GM21723 (cell line): ENCODE measurements around the gene PRSS3.
"Not testable (repeated sequence)": the region's sequence is repeated elsewhere in the genome, so short reads cannot be mapped to it uniquely, and the experiment has no call there.

Experiments used
- ATAC-seq: cut with Tn5 transposase; IDR thresholded peaks from one replicate; pipeline ENCODE4 v1.9.1; 2021; ENCODE audit warnings: mild to moderate bottlenecking, moderate library complexity; ENCODE audit not compliant: unreplicated experiment

Gene PRSS3

DNA sequence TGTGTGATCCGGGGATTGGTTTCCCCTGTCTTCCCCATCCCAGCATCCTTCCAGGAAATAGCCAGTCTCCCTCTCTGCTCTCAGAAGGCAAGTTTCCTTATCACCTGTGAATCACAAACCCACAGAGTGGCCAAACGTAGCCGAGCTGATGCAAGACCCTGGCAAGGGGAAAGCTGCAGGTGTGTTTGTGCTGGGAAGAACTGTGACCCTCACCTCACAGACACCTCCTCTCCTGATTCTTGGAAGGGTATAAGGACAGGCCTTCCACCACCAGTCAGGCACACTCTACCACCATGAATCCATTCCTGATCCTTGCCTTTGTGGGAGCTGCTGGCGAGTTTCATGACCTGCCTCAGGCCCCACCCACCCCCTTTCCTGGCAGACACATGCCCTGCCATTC, at the start of gene PRSS3:
Gene PRSS3, plus strand, starts transcription at position 281 of the 400 bp plus-strand sequence. Its CDS starts 13 bp downstream, at position 294.
- ATAC-seq: no peak

GRCh38 chr9:33748633-33749304, 46.6 kb upstream of the PRSS3 start:
- no peak for ATAC-seq

- not testable (repeated sequence) for ATAC-seq
Measured at GRCh38 chr9:33749305-33749654, 46.1 kb upstream of the PRSS3 start.

DNA sequence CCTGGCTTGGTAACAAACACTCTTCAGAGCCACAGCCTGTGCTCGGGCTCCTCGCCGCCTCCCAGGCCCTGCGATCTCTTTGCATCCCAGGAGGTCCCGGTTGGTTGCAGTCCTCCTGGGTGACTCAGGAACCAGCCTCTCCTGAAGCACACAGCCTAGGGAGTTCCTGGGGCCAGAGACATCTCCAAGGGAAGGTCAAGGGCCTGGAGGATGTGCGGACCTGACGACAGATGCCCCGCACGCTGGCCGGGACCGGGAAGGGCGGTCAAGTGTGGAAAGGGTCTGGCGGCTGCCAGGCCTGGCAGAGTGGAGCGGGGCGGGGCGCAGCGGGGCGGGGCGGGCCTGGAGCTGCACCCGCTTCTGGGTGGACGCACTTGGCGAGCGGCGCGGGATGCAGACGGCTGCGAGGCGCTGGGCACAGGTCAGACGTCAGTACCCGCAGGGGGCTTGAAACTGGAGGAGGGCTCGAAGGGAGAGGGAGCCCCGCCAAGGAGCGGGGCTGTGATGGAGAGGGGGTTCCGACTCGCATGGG, 45.0 kb upstream of the PRSS3 start:
- no peak for ATAC-seq

DNA sequence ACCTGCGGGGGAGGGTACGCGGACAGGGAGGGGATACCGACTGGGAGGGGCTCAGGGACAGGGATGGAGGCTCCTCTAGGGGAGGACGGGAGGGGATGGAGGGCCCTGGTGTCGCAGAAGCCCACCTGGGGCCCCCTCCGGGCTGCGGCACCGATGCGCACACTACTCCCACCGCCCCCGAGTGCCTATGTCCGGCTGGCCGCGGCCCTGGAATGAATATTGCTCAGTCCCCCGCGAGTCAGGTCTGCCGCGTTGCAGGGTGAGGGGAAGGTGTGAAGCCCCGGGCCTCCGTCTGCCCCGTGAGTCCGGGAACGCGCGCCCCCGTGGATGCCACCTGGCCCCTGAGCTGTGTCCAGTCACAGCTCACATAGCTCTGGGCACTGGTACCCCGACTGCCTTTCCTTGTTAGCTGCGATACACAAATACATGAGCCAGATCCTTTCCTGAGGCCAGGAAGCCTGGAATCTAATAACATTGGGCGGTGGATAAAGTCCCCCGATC, 44.5 kb upstream of the PRSS3 start:
- ATAC-seq: no peak

GRCh38 chr9:33751536-33752129, 43.7 kb upstream of the PRSS3 start:
- ATAC-seq: no peak

GRCh38 chr9:33752130-33752637, 43.2 kb upstream of the PRSS3 start:
- ATAC-seq: no peak

GRCh38 chr9:33752789-33753188, 42.6 kb upstream of the PRSS3 start:
- ATAC-seq: not testable (repeated sequence)

GRCh38 chr9:33759648-33760047, 35.7 kb upstream of the PRSS3 start:
- not testable (repeated sequence) for ATAC-seq

DNA sequence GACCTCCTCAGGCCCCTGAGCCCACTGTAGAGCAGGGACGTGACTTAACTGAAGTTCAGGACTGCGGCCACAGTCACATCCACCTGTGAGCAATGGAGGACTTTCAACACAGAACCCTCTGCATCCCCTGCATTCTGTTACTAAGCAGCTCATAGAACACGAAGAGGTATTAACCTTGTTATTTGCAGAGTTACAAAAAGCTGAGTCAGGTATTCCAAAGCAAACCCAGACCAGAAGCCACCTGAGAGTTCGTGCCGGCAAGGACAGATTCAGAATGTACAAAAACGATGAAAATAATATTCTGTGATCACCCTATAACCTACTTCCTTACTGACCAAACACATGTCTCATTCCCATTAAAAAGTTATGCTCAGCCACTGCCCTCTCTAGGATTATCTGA, 33.0 kb upstream of the PRSS3 start:
- no peak for ATAC-seq

DNA sequence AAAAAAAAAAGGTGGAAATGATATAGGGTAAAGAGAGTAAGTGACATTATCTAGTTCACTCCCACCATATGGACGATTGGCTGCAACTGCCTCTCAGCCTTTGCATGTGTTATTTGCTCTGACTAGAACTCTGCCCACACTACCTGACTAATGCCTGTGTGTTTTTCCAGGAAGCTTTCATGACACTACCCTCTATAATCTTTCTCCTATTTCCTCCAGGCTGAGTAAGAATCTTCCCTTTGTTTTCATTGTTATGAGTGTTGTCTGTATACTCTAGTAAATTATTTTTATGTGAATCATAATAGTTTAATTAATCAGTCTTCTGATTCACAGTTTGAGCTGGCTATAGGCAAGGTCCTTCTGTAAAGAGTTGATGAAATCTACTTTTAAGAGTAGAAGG, 31.7 kb upstream of the PRSS3 start:
- ATAC-seq: not testable (repeated sequence)

DNA sequence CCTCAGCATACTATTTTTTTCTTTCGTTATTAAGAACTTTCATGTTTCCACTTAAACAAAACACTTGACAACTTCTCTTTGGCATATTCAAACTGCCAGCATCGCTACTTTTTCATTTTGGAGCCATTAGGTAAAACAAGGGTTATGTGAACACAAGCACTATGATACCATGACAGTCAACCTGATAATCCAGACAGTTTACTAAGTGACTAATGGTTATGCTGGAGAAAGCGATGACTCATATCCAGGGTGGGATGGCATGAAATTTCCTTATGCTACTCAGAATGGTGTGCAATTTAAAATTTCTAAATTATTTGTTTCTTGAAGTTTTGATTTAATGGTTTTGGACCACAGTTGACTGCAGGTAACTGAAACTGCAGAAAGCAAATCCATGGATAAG, 29.9 kb upstream of the PRSS3 start:
- ATAC-seq: no peak

GRCh38 chr9:33770156-33770880, 25.0 kb upstream of the PRSS3 start:
- not testable (repeated sequence) for ATAC-seq

DNA sequence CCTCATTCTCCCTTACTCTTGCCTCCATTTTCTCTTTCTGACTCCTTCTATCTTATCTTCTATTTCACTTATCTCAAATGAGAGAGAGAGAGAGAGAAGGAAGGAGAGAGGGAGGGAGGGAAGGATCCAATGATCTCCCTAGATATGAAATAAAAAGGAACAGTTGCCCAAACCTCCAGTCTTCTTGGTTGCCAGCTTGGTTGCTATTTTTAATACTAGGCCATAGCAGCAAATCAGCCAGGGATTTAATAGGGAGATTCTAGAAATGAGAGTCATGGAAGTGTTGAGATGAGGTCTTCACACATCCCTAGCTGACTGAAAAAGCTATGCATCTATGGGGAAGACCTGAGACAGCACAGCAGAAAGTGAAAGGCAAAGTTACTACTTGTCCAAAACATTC, 22.2 kb upstream of the PRSS3 start:
- ATAC-seq: not testable (repeated sequence)

GRCh38 chr9:33774074-33774659, 21.2 kb upstream of the PRSS3 start:
- not testable (repeated sequence) for ATAC-seq

- ATAC-seq: no peak
Measured at GRCh38 chr9:33776578-33776977, 18.8 kb upstream of the PRSS3 start.

DNA sequence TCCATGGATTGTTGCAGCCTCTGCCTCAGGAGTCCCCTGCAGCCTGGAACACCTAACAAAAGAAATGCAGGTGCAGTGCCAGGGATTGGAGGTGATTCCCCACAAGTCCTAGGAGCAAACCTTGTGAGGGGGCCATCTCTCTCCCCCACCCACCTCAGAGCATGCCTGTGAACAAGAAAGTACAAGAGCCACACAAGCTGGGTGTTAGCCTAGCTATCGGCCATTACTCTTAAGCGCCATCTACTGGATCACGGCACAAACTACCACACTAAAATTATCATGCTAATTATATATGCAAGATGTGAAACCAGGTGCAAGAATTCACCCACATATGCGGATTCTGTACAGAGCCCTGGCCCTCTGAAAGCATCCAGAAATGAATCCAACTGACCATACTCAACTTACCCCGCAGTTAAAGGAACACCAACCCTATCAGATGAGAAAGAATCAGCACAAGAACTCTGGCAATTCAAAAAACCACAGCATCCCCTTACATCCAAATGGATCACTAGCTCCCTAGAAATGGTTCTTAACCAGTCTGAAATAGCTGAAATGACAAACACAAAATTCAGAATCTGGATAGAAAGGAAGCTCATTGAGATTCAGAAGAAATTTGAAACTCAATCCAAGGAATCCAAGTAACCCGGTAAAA, 16.5 kb upstream of the PRSS3 start:
- ATAC-seq: no peak

DNA sequence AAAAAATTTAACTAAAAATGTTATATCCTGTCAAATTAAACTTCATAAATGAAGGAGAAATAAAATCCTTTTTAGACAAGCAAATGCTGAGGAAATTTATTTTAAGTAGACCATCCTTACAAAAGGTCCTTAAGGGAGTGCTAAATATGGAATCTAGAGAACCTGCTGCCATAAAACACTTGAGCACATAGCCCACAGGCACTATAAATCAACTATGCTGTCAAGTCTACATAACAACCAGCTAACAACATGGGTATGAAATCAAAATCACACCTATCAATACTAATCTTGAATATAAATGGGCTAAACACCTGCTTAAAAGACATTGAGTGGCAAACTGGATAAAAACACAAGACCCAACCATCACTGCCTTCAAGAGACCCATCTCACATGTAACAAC, 15.1 kb upstream of the PRSS3 start:
- ATAC-seq: no peak

- no peak for ATAC-seq
Measured at GRCh38 chr9:33781736-33782135, 13.6 kb upstream of the PRSS3 start.

DNA sequence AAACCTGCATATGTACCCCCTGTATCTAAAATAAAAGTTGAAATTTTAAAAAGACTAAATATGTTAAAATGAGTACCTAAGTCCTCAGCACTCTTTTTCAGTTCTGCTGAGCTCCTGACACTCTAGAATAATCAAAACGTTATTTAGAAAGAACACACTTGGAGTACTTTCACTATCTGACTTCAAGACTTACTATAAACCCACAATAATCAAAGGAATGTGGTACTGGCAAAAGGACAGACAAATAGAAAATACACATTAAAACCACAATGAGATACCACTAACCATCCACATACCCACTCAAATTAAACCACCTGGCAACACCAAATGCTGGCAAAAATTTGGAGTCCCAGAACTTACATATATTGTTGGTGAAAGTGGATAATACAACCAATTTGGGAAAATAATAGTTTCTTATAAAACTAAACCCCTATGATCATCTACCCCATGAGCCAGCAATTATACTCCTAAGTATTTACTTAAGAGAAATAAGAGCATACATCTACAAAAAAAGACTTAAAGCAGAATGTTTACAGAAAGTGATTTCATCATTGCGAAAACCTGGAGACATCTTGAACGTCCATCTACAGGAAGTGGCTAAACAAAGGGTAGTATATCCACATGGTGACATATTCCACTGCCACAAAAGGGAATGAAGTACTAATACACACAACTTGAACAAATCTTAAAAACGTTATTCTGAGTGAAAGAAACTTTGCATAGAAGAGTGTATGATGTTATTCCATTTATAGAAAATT, 12.8 kb upstream of the PRSS3 start:
- no peak for ATAC-seq
